Skeletal muscle tissue (tissue), 4 donors: ENCODE results near the gene KRT38. TPM values are rescaled to one million over a fixed set of nuclear protein-coding genes. Genes with fewer than 3 reads are reported as not detected.
"Not testable (repeated sequence)": the region's sequence is repeated elsewhere in the genome, so short reads cannot be mapped to it uniquely, and the experiment has no call there.

Experiments used
- H3K27ac ChIP-seq: one replicate; pipeline ENCODE4 v1.7.0; 2013; ENCODE audit warnings: mild to moderate bottlenecking, low read depth, low read length, inconsistent platforms
- H3K27me3 ChIP-seq, 3 donors: one replicate each; pipeline ENCODE4 v1.7.0; 2013; ENCODE audit warnings: low read length in 3 of 3; ENCODE audit not compliant: control insufficient read depth in 3 of 3, insufficient read depth in 3 of 3
- H3K36me3 ChIP-seq, 3 donors: one replicate each; pipeline ENCODE4 v1.7.0; 2013; ENCODE audit warnings: low read length in 3 of 3; ENCODE audit not compliant: control insufficient read depth in 3 of 3, insufficient read depth in 3 of 3
- H3K4me1 ChIP-seq, 3 donors: one replicate each; pipeline ENCODE4 v1.7.0; 2013; ENCODE audit warnings: low read length in 3 of 3, mild to moderate bottlenecking in 3 of 3; ENCODE audit not compliant: control insufficient read depth in 3 of 3, insufficient read depth in 3 of 3
- H3K4me3 ChIP-seq, 3 donors: one replicate each; pipeline ENCODE4 v1.7.0; 2013; ENCODE audit warnings: low read length in 3 of 3
- H3K9ac ChIP-seq, 3 donors: one replicate each; pipeline ENCODE4 v1.7.0; 2013; ENCODE audit warnings: low read length in 3 of 3, mild to moderate bottlenecking in 3 of 3, moderate library complexity in 2 of 3, low read depth in 1 of 3
- H3K9me3 ChIP-seq, 3 donors: one replicate each; pipeline ENCODE4 v1.7.0; 2013; ENCODE audit warnings: low read length in 3 of 3; ENCODE audit not compliant: control insufficient read depth in 3 of 3
- total RNA-seq: library from RNA; depleted of rRNA; stranded (reverse); fragments of >200 nt; gene quantifications from one replicate; pipeline ENCODE4 v1.2.3, GENCODE V29; 2014
- donor health status: Osteomylitis.

Gene KRT38
- total RNA-seq, 1 donor from 2014 or later, result not detected

DNA sequence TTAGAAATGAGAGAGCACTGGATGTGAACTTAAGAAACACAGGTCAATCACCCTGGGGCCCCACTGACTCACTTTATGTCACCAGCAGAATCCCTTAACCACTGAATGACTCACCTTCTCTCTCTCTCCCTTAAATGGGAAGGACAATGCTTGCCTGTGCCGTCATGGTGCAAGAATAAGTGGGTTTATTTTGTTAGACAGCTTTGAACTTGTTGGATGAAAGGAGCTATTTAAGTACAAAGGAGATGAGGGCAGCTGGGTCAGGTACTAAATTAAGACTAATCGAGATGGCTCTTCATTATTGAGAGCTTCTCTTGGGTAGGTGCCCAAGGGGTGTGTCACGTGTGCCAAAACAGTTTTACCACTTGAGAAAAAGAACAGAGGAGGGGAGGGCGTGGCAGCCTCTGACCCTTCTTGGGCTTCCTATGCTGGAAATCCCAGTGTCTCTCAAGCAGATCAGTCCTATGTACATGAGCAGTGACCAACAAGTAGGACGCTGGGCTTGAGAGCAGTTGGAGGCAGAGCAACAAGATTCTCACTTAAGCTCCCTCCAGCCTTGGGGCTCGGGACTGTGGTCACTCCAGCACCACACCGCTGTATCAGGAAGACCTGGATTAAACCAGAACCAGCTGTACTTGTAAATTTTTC is 36.6 kb downstream of the KRT38 start:
- Histone ChIP-seq H3K4me1 (peaks cover 0 to 5% (median 0%) of the 10 kb centered on the region in 3 donors), H3K4me3 (no peak overlapping the region), H3K9ac (no peak overlapping the region), H3K27ac (no peak overlapping the region), H3K27me3 (no peaks in the 10 kb centered on the region), H3K9me3 (no peaks in the 10 kb centered on the region), H3K36me3 (no peaks in the 10 kb centered on the region)

DNA sequence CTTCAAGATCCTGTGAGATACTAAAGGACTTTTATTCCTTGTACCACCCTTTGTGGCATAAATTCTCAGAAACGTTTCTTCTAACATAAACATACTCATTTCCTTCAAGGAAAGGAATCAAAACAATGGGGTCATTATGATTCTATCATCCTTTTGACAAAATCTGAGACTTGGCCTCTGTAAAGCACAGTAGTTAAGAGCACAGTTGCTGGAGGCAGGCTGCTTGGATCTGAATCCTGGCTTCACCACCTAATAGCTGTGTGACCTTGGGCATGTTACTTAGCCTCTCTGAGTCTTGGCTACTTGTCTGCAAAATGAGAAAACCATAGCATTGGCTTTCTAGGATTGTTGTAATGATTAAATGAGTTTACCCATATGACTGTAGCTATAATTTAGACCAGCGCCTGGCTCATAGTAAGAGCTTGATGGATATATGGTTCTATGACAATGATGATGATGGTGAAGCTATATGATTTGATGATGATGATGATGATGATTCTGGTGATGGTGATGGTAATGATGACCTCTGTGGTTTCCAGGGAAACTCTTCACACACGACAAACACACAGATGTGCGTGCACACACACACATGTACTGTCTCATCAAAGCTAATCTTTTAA is 37.3 kb downstream of the KRT38 start:
- H3K27ac ChIP-seq, result no peak overlapping the region
- H3K4me1 ChIP-seq, result peaks cover 0 to 5% (median 0%) of the 10 kb centered on the region in 3 donors
- no peaks in the 10 kb centered on the region for H3K36me3 ChIP-seq
- H3K27me3 ChIP-seq, result no peaks in the 10 kb centered on the region
- H3K9me3 ChIP-seq, result no peaks in the 10 kb centered on the region
- no peak overlapping the region for H3K4me3 ChIP-seq
- H3K9ac ChIP-seq, result no peak overlapping the region

DNA sequence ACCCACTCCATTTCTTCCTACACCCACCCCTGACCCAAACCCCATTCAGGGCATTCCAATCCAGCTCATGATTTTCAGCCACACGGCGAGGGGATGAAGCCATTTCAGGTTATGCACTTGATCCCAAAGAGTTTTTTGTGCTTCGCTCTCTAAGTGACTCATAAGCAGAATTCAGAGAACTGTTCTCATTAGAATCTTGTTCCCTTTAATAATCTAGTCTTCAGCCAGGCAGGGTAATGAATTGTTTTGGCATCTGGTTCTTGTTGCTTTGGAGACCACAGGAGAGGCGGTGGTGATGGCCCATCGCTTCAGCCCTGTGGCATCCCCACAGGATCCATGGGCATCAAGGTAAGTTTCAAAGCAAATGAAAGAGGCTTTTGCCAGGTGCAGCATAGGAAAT is 38.6 kb downstream of the KRT38 start:
- no peaks in the 10 kb centered on the region for H3K27me3 ChIP-seq
- H3K36me3 ChIP-seq, result no peaks in the 10 kb centered on the region
- H3K27ac ChIP-seq, result no peak overlapping the region
- H3K4me1 ChIP-seq, result peaks cover 2 to 10% (median 3%) of the 10 kb centered on the region in 3 donors
- no peak overlapping the region for H3K4me3 ChIP-seq
- H3K9ac ChIP-seq, result no peak overlapping the region
- no peaks in the 10 kb centered on the region for H3K9me3 ChIP-seq

DNA sequence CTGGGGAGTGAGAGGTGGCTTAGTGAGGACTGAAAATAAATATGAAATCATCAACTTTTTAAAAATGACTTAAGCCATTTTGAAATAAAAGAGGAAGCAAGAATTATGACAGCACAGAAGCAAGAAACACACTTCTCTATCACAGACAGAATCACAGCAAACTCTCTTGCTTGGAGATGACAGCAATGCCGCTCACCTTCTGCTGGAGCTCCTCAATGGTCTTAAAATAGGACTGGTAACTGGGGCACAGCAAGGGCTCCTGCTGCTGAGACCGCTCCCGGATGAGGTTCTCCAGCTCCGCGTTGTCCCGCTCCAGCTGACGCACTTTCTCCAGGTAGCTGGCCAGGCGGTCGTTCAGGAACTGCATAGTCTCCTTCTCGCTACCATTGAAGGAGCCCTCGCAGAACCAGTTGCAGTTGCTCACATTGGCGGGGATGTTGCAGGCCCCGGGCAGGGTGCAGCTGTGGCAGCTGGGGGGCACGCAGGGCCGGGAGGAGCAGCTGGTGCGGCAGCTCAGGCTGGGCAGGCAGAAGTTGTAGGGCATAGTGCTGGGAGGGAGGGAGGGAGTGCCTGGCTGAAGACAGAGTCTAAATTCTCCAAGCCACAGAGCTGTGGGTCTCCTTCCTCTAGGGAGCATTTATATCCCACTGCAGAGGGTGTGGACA is 43.7 kb downstream of the KRT38 start, which contains the start of gene KRT31:
KRT31 (minus strand) TSS at position 613 of the 665 bp plus-strand sequence; CDS start at position 544, 69 bp downstream.
- Histone ChIP-seq H3K27ac (no peak within 1 kb of the TSS), H3K9ac (peak within 1 kb of the TSS in 1 of 3 donors; percentile 64), H3K9me3 (no peaks in the 10 kb centered on the region), H3K4me3 (peak within 1 kb of the TSS; percentile 17 to 52 (median 21)), H3K27me3 (no peaks in the 10 kb centered on the region), H3K4me1 (peaks cover 6 to 18% (median 16%) of the 10 kb centered on the region in 3 donors), H3K36me3 (no peaks in the 10 kb centered on the region)

DNA sequence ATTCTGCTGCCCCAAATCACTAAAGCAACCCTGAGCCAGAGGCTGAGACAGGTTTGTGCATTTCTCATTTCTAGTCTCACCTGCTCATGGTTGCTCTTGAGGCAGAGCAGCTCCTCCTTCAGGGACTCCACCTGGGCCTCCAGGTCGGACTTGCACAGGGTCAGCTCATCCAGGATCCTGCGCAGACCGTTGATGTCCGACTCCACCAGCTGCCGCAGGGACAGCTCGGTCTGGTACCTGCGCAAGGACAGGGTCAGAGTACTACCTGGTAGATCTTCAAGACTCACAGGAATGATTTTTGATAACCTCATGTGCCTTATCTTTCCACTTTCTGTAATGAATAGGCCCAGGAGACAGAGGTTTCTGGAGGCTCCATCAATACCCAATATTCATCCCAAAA is 44.4 kb downstream of the KRT38 start:
- Histone ChIP-seq H3K4me3 (no peak overlapping the region), H3K27ac (no peak overlapping the region), H3K4me1 (peaks cover 6 to 18% (median 16%) of the 10 kb centered on the region in 3 donors), H3K27me3 (no peaks in the 10 kb centered on the region), H3K9ac (peak overlapping the region in 1 of 3 donors; percentile 64), H3K9me3 (no peaks in the 10 kb centered on the region), H3K36me3 (no peaks in the 10 kb centered on the region)

DNA sequence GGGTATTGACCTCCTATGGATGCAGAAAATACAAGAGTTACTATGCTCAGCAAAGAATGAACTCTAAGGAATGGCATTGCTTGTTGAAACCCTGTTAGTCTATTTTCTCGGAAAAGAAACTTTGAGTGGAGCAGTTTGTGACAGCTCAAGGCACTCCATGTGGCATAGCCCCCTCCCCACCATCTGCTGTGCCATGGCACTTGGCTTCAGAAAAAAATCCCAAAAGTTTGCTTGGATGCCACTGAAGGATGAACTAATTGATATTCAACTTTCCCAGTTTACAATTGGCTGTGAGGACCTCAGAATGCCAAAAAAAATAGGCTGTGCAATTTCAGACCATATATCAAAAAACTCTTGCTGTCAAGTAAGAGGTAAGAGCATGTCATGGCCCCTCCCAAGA is 45.2 kb downstream of the KRT38 start:
- Histone ChIP-seq H3K9me3 (no peaks in the 10 kb centered on the region), H3K27ac (no peak overlapping the region), H3K9ac (no peak overlapping the region), H3K36me3 (no peaks in the 10 kb centered on the region), H3K4me3 (no peak overlapping the region), H3K4me1 (peaks cover 6 to 18% (median 16%) of the 10 kb centered on the region in 3 donors), H3K27me3 (peaks cover 0 to 2% (median 0%) of the 10 kb centered on the region in 3 donors)

DNA sequence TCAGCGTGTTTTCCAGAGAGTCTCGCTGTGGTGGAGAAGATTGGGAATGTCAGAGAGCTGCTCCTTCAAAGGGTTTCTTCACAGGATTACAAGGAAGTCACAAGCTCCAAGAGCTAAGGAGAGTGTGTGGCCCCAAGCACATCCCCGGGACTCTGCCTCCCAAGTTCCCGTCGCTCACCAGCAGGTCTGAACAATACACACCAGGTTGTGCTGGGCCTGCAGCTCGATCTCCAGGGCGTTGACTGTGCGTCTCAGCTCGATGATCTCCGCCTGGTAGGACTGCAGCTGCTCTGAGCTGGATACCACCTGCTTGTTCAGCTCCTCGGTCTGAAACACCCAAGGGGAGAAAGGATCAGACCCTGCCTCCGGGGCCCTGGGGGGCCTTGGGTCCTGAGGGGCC is 45.7 kb downstream of the KRT38 start:
- H3K9me3 ChIP-seq, H3K9ac ChIP-seq, H3K4me3 ChIP-seq, H3K27me3 ChIP-seq, H3K27ac ChIP-seq, H3K36me3 ChIP-seq: not testable (repeated sequence)
- peaks cover 6 to 18% (median 16%) of the 10 kb centered on the region in 3 donors for H3K4me1 ChIP-seq

DNA sequence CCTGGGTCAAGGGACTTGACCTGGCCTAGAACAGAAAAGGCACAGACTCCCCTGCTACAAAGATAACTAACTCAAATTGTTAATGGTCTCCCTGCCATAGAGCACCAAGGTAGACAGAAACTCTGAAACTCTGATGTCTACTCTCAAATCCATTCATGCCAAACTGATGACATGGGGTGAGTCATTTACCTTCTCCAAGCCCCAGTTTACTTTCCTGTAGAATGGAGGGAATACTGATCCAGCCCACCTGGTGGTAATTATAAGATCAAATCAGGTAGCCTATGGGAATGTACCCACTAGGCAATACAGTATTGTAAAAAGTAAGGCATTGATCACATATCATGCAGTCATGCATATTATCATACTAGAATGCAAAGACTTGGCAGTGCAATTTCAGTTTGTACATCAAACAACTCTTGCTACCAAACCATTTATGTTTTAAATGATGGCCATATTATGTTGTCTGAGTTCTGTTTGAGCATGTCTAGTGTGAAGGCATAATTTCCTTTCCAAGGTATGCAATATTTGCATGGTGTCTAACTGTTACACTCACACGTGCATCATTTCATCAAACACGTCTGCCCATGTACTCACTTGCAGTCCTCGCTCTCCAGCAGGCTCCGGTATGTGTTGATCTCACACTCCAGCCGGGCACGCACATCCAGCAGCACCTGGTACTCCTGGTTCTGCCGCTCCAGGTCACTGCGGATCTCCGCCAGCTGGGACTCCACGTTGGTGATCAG is 46.4 kb downstream of the KRT38 start:
- H3K9ac ChIP-seq, result no peak overlapping the region
- H3K9me3 ChIP-seq, result no peaks in the 10 kb centered on the region
- peaks cover 6 to 18% (median 16%) of the 10 kb centered on the region in 3 donors for H3K4me1 ChIP-seq
- H3K4me3 ChIP-seq, result no peak overlapping the region
- H3K27me3 ChIP-seq, result peaks cover 0 to 2% (median 0%) of the 10 kb centered on the region in 3 donors
- no peak overlapping the region for H3K27ac ChIP-seq
- H3K36me3 ChIP-seq, result no peaks in the 10 kb centered on the region

DNA sequence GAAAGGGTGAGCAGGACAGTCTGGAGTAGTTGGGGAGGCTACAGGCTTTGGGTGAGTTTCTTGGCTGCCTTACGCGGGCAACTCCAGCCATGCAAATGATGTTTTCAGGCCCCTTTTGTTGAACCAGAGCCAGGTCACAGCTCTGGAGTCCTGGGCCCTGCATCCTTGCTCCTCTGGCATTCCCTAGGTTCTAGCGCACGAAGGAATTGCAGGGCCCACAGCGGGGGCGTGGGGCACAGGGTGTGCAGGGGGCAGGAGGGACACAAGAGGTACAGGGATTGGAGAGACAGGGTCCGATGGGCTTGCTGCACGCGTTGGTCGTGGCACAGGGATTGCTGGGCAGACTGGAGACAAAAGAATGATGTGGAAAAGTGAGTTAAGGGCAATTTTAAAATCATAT is 47.0 kb downstream of the KRT38 start:
- H3K9me3 ChIP-seq, result no peaks in the 10 kb centered on the region
- H3K27ac ChIP-seq, result no peak overlapping the region
- H3K36me3 ChIP-seq, result no peaks in the 10 kb centered on the region
- peaks cover 0 to 2% (median 0%) of the 10 kb centered on the region in 3 donors for H3K27me3 ChIP-seq
- no peak overlapping the region for H3K4me3 ChIP-seq
- peaks cover 6 to 18% (median 16%) of the 10 kb centered on the region in 3 donors for H3K4me1 ChIP-seq
- no peak overlapping the region for H3K9ac ChIP-seq
